Lower lobe of right lung (tissue), 2 donors: Measurements from ENCODE around the gene OAS1. TPM values are rescaled to one million over a fixed set of nuclear protein-coding genes. Genes with fewer than 3 reads are reported as not detected.
A peak's percentile ranks its signal among the peaks of the same experiment; 100 is the strongest.

Experiments
- ATAC-seq, 2 donors: fragments of 200-7000 bp; cut with Tn5 transposase; one replicate each; pipeline ENCODE4 v1.9.1; 2020 to 2022; ENCODE audit warnings: mild to moderate bottlenecking in 2 of 2, moderate library complexity in 2 of 2
- DNase-seq: peaks from one replicate; pipeline ENCODE4 v3.0.0-alpha.2; 2020
- H3K27ac ChIP-seq: fragments of 200-600 bp; one replicate; pipeline ENCODE4 v1.8.0; 2022
- H3K27me3 ChIP-seq: fragments of 200-600 bp; one replicate; pipeline ENCODE4 v1.8.0; 2022; ENCODE audit warnings: low read depth
- H3K36me3 ChIP-seq: fragments of 200-600 bp; one replicate; pipeline ENCODE4 v1.8.0; 2022; ENCODE audit warnings: mild to moderate bottlenecking
- H3K4me1 ChIP-seq: fragments of 200-600 bp; one replicate; pipeline ENCODE4 v1.8.0; 2022
- H3K4me3 ChIP-seq: fragments of 200-600 bp; one replicate; pipeline ENCODE4 v1.8.0; 2022; ENCODE audit warnings: mild to moderate bottlenecking
- H3K9me3 ChIP-seq: fragments of 200-600 bp; one replicate; pipeline ENCODE4 v1.8.0; 2022
- intact Hi-C: fragments of 100-400 bp; cut with DNase I; formaldehyde crosslinking; loops from one replicate; pipeline ENCODE4 v1.11.0; 2022
- total RNA-seq: library from RNA; stranded (reverse); fragmentation: NEBNext Ultra II Directional; extraction: Animal tissue kit (Norgen Biotek cat#: 25700); gene quantifications from one replicate; pipeline ENCODE4 v1.2.1, GENCODE V29; 2021
- TF ChIP-seq, protein P1 (sequence below): fragments of 200-600 bp; IDR thresholded peaks from one replicate; pipeline ENCODE4 v1.8.0; 2022; ENCODE audit warnings: antibody characterized with exemption, mild to moderate bottlenecking
- donor health status: DM: no; HTN: yes; CAD: no; lungs with severe emphysema.

The OAS1 gene
- total RNA-seq, 1 donor from 2014 or later = 112 TPM

DNA sequence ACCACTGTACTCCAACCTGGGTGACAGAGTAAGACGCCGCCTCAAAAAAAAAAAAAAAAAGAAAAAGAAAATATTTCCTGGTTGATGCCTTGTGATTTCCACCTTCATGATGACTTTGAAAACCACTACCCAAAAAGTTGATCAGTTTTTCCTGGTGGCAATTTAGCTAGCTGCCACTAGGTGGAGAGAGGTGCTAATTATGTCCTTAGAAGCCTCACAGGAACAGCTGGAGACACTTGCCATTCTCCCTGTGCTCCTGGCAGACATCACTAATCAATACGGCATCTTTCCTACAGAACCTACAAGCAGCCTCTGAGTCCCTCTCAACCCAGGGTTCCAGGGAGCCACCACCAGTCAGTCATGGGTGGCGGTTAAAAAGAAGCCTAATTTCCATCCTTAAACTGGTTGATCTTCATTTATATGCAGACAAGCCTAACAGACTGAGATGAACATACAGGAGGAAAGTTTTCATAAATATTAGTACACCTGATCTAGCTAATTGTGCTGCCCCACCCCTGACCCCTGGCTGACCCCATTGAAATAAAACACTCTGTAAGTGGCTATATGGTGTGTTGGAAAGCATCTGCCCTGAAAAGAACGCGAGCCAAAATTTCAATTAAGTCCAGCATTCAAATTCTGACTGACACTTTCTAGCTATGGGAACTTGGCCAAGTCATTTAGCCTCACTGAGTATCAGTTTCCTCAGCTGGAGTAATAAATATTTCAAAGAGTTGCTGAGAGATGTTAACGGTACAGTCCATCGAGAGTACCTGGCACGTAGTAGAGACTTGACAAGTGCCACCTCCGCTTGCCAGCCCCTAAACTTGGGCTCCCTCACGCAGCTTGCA lies 6.2 kb upstream of the OAS1 start:
- Histone ChIP-seq H3K4me3 (no peak overlapping the region), H3K9me3 (no peaks in the 10 kb centered on the region), H3K4me1 (peaks cover 13% of the 10 kb centered on the region), H3K27me3 (peaks cover 4% of the 10 kb centered on the region), H3K36me3 (no peaks in the 10 kb centered on the region), H3K27ac (no peak overlapping the region)
- intact Hi-C loops = no loop called here
- ATAC-seq = peak; percentile 60 to 75
- TF ChIP-seq, protein P1, sequence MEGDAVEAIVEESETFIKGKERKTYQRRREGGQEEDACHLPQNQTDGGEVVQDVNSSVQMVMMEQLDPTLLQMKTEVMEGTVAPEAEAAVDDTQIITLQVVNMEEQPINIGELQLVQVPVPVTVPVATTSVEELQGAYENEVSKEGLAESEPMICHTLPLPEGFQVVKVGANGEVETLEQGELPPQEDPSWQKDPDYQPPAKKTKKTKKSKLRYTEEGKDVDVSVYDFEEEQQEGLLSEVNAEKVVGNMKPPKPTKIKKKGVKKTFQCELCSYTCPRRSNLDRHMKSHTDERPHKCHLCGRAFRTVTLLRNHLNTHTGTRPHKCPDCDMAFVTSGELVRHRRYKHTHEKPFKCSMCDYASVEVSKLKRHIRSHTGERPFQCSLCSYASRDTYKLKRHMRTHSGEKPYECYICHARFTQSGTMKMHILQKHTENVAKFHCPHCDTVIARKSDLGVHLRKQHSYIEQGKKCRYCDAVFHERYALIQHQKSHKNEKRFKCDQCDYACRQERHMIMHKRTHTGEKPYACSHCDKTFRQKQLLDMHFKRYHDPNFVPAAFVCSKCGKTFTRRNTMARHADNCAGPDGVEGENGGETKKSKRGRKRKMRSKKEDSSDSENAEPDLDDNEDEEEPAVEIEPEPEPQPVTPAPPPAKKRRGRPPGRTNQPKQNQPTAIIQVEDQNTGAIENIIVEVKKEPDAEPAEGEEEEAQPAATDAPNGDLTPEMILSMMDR = peak; percentile 74
- no peak for DNase-seq

DNA sequence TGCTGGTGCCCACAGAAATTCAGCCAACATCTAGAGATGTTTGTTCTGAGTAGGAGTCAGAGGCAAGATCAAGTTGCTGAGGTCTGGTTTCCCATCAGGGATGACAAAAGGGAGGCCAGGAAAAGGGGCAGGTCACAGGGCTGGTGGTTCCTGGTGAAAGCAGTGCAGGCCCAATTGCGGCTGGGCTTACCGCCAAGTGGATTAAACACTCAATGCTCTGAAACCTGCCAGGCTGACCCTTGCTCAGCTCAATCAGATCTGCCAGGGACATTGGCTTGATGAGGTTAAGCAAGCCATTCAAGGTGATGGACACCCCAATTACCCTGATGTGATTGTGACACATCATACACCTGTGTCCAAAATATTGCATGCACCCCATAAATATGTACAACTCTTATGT lies 5.5 kb upstream of the OAS1 start:
- ATAC-seq (no peak), DNase-seq (no peak)
- Histone ChIP-seq H3K27me3 (peaks cover 4% of the 10 kb centered on the region), H3K27ac (no peak overlapping the region), H3K4me1 (peaks cover 21% of the 10 kb centered on the region), H3K36me3 (no peaks in the 10 kb centered on the region), H3K9me3 (no peaks in the 10 kb centered on the region), H3K4me3 (no peak overlapping the region)
- intact Hi-C loops = no loop called here
- TF ChIP-seq, protein P1 = no peak

DNA sequence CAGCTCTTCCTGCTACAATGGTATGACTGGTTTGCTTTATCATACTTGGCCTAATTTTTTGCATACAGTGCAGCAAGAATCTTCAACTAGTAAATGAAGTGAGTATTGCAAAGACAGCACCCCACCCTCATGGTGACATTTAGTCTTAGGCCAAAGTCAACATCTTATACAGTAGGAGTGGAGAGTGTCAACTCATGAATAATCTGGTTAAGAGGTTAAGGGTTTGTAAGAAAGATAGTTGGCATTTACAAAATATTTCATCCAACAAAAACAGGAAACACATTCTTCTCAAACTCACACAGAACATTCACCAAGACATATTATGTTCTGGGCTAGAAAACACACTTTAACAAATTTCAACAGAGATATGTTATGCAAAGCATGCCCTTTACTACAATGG lies 2.2 kb upstream of the OAS1 start:
- Histone ChIP-seq H3K9me3 (no peaks in the 10 kb centered on the region), H3K27me3 (no peaks in the 10 kb centered on the region), H3K27ac (no peak overlapping the region), H3K4me1 (peaks cover 34% of the 10 kb centered on the region), H3K36me3 (no peaks in the 10 kb centered on the region), H3K4me3 (no peak overlapping the region)
- TF ChIP-seq, protein P1 = no peak
- no peak for DNase-seq
- intact Hi-C loops = no loop called here
- peak in 1 of 2 donors; percentile 51 for ATAC-seq

DNA sequence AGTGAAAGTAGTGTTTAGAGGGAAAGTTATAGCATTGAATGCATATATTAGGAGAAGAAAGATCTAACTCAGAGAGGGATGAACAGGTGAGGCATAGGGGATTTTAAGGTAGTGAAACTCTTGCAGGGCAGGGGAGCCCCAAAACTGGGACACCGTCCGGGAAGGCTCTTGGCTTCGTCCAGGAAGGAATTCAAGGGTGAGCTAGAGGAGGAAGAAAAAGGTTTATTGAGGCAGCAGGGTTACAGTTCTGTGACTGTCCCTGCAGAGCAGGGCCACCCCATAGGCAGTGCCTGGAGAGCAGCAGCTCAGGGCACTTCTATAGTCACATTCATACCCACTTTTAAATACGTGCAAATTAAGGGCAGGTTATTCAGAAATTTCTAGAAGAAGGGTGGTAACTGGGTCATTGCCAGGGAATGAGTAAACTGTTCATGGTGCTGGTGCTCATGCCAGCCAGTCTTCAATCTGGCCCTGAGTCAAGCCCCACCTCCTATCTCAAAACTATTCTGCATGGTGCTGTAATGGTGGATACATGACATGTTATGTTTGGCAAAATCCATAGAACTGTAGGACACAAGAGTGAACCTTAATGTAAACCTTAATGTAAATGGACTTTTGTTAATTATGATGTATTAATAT lies 1.2 kb upstream of the OAS1 start:
- TF ChIP-seq, protein P1 = no peak
- Histone ChIP-seq H3K4me3 (no peak overlapping the region), H3K36me3 (no peaks in the 10 kb centered on the region), H3K4me1 (peaks cover 36% of the 10 kb centered on the region), H3K27ac (no peak overlapping the region), H3K27me3 (no peaks in the 10 kb centered on the region), H3K9me3 (no peaks in the 10 kb centered on the region)
- DNase-seq (no peak), ATAC-seq (no peak)
- intact Hi-C loops = no loop called here

DNA sequence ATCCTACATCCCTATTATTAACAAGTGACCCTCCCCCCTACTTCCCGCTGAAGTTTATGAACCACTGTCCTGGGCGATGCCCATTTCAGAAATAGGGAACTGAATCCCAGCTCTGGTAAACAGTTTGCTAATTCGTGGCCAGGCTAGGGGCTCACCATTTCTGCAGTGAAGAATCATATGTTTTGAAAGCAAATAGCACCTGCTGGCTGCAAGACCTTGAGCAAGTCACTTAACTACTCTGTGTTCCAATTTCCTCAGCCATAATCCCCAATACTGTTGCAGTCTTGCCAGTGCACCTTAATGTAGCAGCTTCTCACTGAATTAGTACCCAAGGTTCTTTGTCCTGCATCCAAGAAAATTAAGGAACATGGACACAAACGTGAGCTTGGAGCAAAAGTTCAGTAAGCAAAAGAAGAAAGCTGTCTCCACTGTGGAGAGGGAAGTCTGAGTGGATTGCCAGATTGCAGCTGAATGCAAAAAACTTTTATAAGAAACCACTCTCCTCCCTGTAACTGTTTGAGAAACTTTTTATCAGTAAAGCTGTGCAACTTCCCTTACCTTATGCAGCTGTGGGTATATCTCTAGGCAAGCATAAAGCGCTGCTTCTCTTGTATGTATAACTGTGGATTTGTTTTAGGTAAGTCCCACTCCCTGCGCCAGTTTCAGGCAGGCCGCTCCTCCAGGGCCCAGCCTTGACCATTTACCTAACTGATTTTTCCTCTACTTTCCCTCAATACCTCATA lies 824 bp downstream of the OAS1 start:
- Histone ChIP-seq H3K4me1 (peaks cover 36% of the 10 kb centered on the region), H3K9me3 (peaks cover under 1% of the 10 kb centered on the region), H3K27ac (peak overlapping the region; percentile 78), H3K36me3 (no peaks in the 10 kb centered on the region), H3K4me3 (peak overlapping the region; percentile 57), H3K27me3 (no peaks in the 10 kb centered on the region)
- ATAC-seq = peak; percentile 74 to 85
- no peak for DNase-seq
- TF ChIP-seq, protein P1 = no peak
- intact Hi-C loops = no loop called here
